H1 (cell line): ENCODE measurements around the gene USP7. TPM values are rescaled to one million over a fixed set of nuclear protein-coding genes. Genes with fewer than 3 reads are reported as not detected.

Experiments
- CTCF ChIA-PET: fragments of 300-600 bp; sonication (Branson Sonifier 250); formaldehyde crosslinking; loops from one replicate; lab custom pipeline; 2021; ENCODE audit not compliant: partially characterized antibody; lab: Charles Lee
- POLR2A ChIA-PET: fragments of 300-600 bp; sonication (Branson Sonifier 250); formaldehyde crosslinking; loops from one replicate; lab custom pipeline; 2021; ENCODE audit warnings: inconsistent platforms; ENCODE audit not compliant: partially characterized antibody; lab: Charles Lee
- DNase-seq, 2 experiments: peaks; one replicate each; pipeline versions ENCODE4 v3.0.0 to v3.0.0-alpha.2; 2010 to 2022; ENCODE audit warnings: low spot score in 2 of 2, low read depth in 1 of 2, mixed read lengths in 1 of 2
- FAIRE-seq: peaks from 2 replicates; lab custom pipeline; 2011; peaks lifted over from hg19 to GRCh38; lab: Jason Lieb, UNC
- H2AFZ ChIP-seq: 2 replicates; pipeline ENCODE4 v1.8.1; 2012; ENCODE audit warnings: low read length, inconsistent platforms
- H2AK5ac ChIP-seq: 2 replicates; pipeline ENCODE4 v1.6.1; 2013; ENCODE audit warnings: low read depth, low read length
- H2BK120ac ChIP-seq: replicated peaks from 2 replicates; pipeline ENCODE3; 2013; ENCODE audit warnings: low read depth, low read length, inconsistent platforms
- H2BK12ac ChIP-seq: 2 replicates; pipeline ENCODE4 v1.6.1; 2013; ENCODE audit warnings: low read depth, low read length
- H2BK15ac ChIP-seq: 2 replicates; pipeline ENCODE4 v1.6.1; 2013; ENCODE audit warnings: low read length
- H2BK20ac ChIP-seq: 2 replicates; pipeline ENCODE4 v1.6.1; 2013; ENCODE audit warnings: low read length
- H2BK5ac ChIP-seq: 2 replicates; pipeline ENCODE4 v1.6.1; 2013; ENCODE audit warnings: low read depth, low read length
- H3K14ac ChIP-seq: 2 replicates; pipeline ENCODE4 v1.6.1; 2013; ENCODE audit warnings: inconsistent platforms; ENCODE audit not compliant: insufficient read length
- H3K18ac ChIP-seq: 2 replicates; pipeline ENCODE4 v1.6.1; 2013; ENCODE audit warnings: low read length; ENCODE audit errors: extremely low read depth
- H3K23ac ChIP-seq: 2 replicates; pipeline ENCODE4 v1.6.1; 2013; ENCODE audit warnings: inconsistent platforms; ENCODE audit not compliant: insufficient read length
- H3K23me2 ChIP-seq: 2 replicates; pipeline ENCODE4 v1.6.1; 2013; ENCODE audit warnings: low read depth, low read length
- H3K27ac ChIP-seq: 2 replicates; pipeline ENCODE4 v1.6.1; 2011; ENCODE audit warnings: low read depth, low read length, inconsistent platforms
- H3K27me3 ChIP-seq, 4 experiments: replicated peaks in 1 of 4; 1 replicate in 1 of 4; 2 replicates in 3 of 4; pipeline versions ENCODE4 v1.6.1 to v1.8.1; 2011 to 2013; ENCODE audit warnings: low read length in 3 of 4, mild to moderate bottlenecking in 3 of 4, inconsistent platforms in 2 of 4, mixed read lengths in 2 of 4, moderate library complexity in 1 of 4; ENCODE audit not compliant: control insufficient read depth in 3 of 4, insufficient read depth in 3 of 4; ENCODE audit errors: extremely low read depth in 1 of 4
- H3K36me3 ChIP-seq, 4 experiments: 2 replicates each; pipeline versions ENCODE4 v1.6.1 to v1.8.1; 2011 to 2013; ENCODE audit warnings: mild to moderate bottlenecking in 4 of 4, low read length in 3 of 4, moderate library complexity in 2 of 4, control low read depth in 1 of 4, inconsistent platforms in 1 of 4; ENCODE audit not compliant: insufficient read depth in 4 of 4, control insufficient read depth in 2 of 4
- H3K4ac ChIP-seq: replicated peaks from 2 replicates; pipeline ENCODE3; 2013; ENCODE audit warnings: low read length, low read depth, mixed read lengths, inconsistent platforms; ENCODE audit not compliant: insufficient read length
- H3K4me1 ChIP-seq, 4 experiments: replicated peaks in 1 of 4; 1 replicate in 1 of 4; 2 replicates in 3 of 4; pipeline versions ENCODE4 v1.6.1 to v1.8.1; 2011 to 2013; ENCODE audit warnings: low read length in 3 of 4, inconsistent platforms in 2 of 4, mixed read lengths in 1 of 4; ENCODE audit not compliant: insufficient read depth in 4 of 4, control insufficient read depth in 3 of 4
- H3K4me2 ChIP-seq, 2 experiments: 2 replicates each; pipeline versions ENCODE4 v1.6.1 to v1.8.1; 2011 to 2013; ENCODE audit warnings: low read depth in 2 of 2, low read length in 2 of 2, control low read depth in 1 of 2, inconsistent platforms in 1 of 2, mild to moderate bottlenecking in 1 of 2; ENCODE audit not compliant: insufficient read depth in 1 of 2
- H3K4me3 ChIP-seq, 4 experiments: fragments of 200-600, 300-600 bp in 1 of 4; sonication (generic), shearing (Covaris generic), sonication (Bioruptor Twin) in 1 of 4; 2 replicates each; pipeline versions ENCODE4 v1.5.1 to v1.8.1; 2011 to 2016; ENCODE audit warnings: low read length in 4 of 4, low read depth in 3 of 4, control low read depth in 2 of 4, inconsistent platforms in 2 of 4, mild to moderate bottlenecking in 2 of 4, mixed read lengths in 1 of 4, moderate library complexity in 1 of 4; ENCODE audit not compliant: insufficient read depth in 2 of 4; ENCODE audit errors: extremely low read depth in 1 of 4
- H3K56ac ChIP-seq: replicated peaks from 2 replicates; pipeline ENCODE3; 2013; ENCODE audit warnings: low read depth, mild to moderate bottlenecking, mixed read lengths, low read length, inconsistent platforms; ENCODE audit not compliant: insufficient read length
- H3K79me1 ChIP-seq: 2 replicates; pipeline ENCODE4 v1.6.1; 2013; ENCODE audit warnings: low read depth, low read length, control low read depth
- H3K79me2 ChIP-seq, 2 experiments: 2 replicates each; pipeline versions ENCODE4 v1.6.1 to v1.8.1; 2012 to 2013; ENCODE audit warnings: low read length in 2 of 2, mild to moderate bottlenecking in 2 of 2, inconsistent platforms in 1 of 2; ENCODE audit not compliant: insufficient read depth in 2 of 2, control insufficient read depth in 1 of 2
- H3K9ac ChIP-seq, 4 experiments: replicated peaks in 1 of 4; 1 replicate in 1 of 4; 2 replicates in 3 of 4; pipeline versions ENCODE4 v1.6.1 to v1.8.1; 2011 to 2013; ENCODE audit warnings: low read depth in 3 of 4, low read length in 3 of 4, control low read depth in 2 of 4, mild to moderate bottlenecking in 2 of 4, moderate library complexity in 2 of 4, inconsistent platforms in 1 of 4; ENCODE audit errors: extremely low read depth in 1 of 4
- H3K9me3 ChIP-seq, 2 experiments: 2 replicates each; pipeline versions ENCODE4 v1.6.1 to v1.8.1; 2012 to 2013; ENCODE audit warnings: mild to moderate bottlenecking in 2 of 2, moderate library complexity in 2 of 2, control low read depth in 1 of 2, inconsistent platforms in 1 of 2, low read depth in 1 of 2, low read length in 1 of 2, mixed read lengths in 1 of 2; ENCODE audit not compliant: insufficient read depth in 2 of 2
- H4K20me1 ChIP-seq, 2 experiments: replicated peaks in 1 of 2; 2 replicates each; pipeline versions ENCODE3 to v1.8.1; 2011 to 2013; ENCODE audit warnings: inconsistent platforms in 2 of 2, low read length in 2 of 2, mild to moderate bottlenecking in 1 of 2; ENCODE audit not compliant: insufficient read depth in 2 of 2, control insufficient read depth in 1 of 2
- H4K5ac ChIP-seq: 2 replicates; pipeline ENCODE4 v1.6.1; 2013; ENCODE audit warnings: low read length, low read depth, mixed read lengths, inconsistent platforms; ENCODE audit not compliant: insufficient read length
- H4K8ac ChIP-seq: 2 replicates; pipeline ENCODE4 v1.8.0; 2013; ENCODE audit warnings: mild to moderate bottlenecking, moderate library complexity, low read length, inconsistent platforms; ENCODE audit not compliant: insufficient read depth; ENCODE audit errors: extremely low read depth
- H4K91ac ChIP-seq: replicated peaks from 2 replicates; pipeline ENCODE3; 2013; ENCODE audit warnings: low read length, mixed read lengths, inconsistent platforms; ENCODE audit not compliant: insufficient read length
- BRCA1 ChIP-seq: IDR thresholded peaks from 2 replicates; pipeline ENCODE4 v1.6.1; 2012; ENCODE audit warnings: low read depth, low read length, improper control_type of control experiment
- MAFK ChIP-seq: IDR thresholded peaks from 2 replicates; pipeline ENCODE4 v1.6.1; 2012; ENCODE audit warnings: low read depth, mild to moderate bottlenecking, improper control_type of control experiment, low read length
- SIX5 ChIP-seq: IDR thresholded peaks from 2 replicates; pipeline ENCODE4 v1.6.1; 2011; ENCODE audit warnings: mild to moderate bottlenecking, low read depth, low read length
- whole genome bisulfite sequencing, 2 experiments: shearing (Covaris generic) in 1 of 2; methylation state at CpG; one replicate each; pipeline versions ENCODE4 v1.1.6 to v1.1.7; 2013 to 2015; ENCODE audit warnings: low lambda C conversion rate in 2 of 2, mixed read lengths in 2 of 2, inconsistent platforms in 1 of 2, low coverage in 1 of 2, missing lambda C conversion rate in 1 of 2; ENCODE audit not compliant: insufficient replicate concordance in 2 of 2, insufficient coverage in 1 of 2, insufficient read length in 1 of 2; ENCODE audit errors: extremely low coverage in 1 of 2, missing lambda C conversion rate in 1 of 2; 5-methylcytosine and 5-hydroxymethylcytosine counted together
- polyA plus RNA-seq, 7 experiments: library from polyadenylated mRNA; depleted of rRNA in 3 of 7; stranded (reverse) in 5 of 7; unstranded in 2 of 7; fragments of >200 nt in 5 of 7; fragments of 200-250 nt in 2 of 7; gene quantifications; 1 replicate in 5 of 7; 2 replicates in 1 of 7; 4 replicates in 1 of 7; pipeline versions ENCODE4 v1.2.1 to v1.2.3, GENCODE V29; 2011 to 2013; ENCODE audit warnings: missing spikeins in 2 of 7, mixed read lengths in 2 of 7
- total RNA-seq: library from RNA; stranded (reverse); fragmentation: NEBNext Ultra II Directional; extraction: Animal tissue kit (Norgen Biotek cat#: 25700); gene quantifications from 2 replicates; pipeline ENCODE4 v1.2.1, GENCODE V29; 2021

The USP7 gene
- total and polyA plus RNA-seq, 2 of the 8 experiments (the other 6 are each of a cell fraction or from before 2014, with no cell fraction given), result 21.3 to 211 TPM

GRCh38 chr16:9007177-9007794, 43.6 kb upstream of the USP7 start:
- Histone ChIP-seq H3K4ac (no peak overlapping the region), H3K14ac (no peak overlapping the region), H3K27me3 (no peaks in the 10 kb centered on the region; a peak in 1 of 7 replicates), H3K18ac (no peak overlapping the region; the same call in 1 of the 2 replicates), H3K4me2 (no peak overlapping the region), H3K23ac (no peak overlapping the region), H2BK20ac (no peak overlapping the region), H2AFZ (no peak overlapping the region), H3K23me2 (no peaks in the 10 kb centered on the region), H3K9ac (no peak overlapping the region), H2BK120ac (no peak overlapping the region), H3K4me3 (no peak overlapping the region), H3K9me3 (no peaks in the 10 kb centered on the region), H3K4me1 (peaks cover 0 to 6% (median 1%) of the 10 kb centered on the region in 4 experiments; a peak in 4 of 7 replicates), H4K5ac (no peak overlapping the region), H3K36me3 (no peaks in the 10 kb centered on the region), H3K27ac (no peak overlapping the region), H3K56ac (no peak overlapping the region), H3K79me1 (no peaks in the 10 kb centered on the region), H2AK5ac (no peak overlapping the region), H4K91ac (no peak overlapping the region), H4K20me1 (no peaks in the 10 kb centered on the region), H3K79me2 (no peaks in the 10 kb centered on the region), H2BK12ac (no peak overlapping the region), H2BK5ac (no peak overlapping the region), H4K8ac (no peak overlapping the region), H2BK15ac (no peak overlapping the region)
- ChIA-PET POLR2A (interaction anchor here (0.8 to 1.7 kb wide), 4 partner anchors 10 to 85 kb away, joined by 3 to 5 read pairs (median 3); partner anchors contain the start of gene HAPSTR1), CTCF (interaction anchor here (0.6 to 9.7 kb wide), 22 partner anchors 11 to 812 kb away, joined by 3 to 189 read pairs (median 12); partner anchors contain the start of gene LITAFD)
- DNase-seq (no peak), FAIRE-seq (no peak)
- 83% methylated on average over 17 of the region's 17 CpGs; no CpG with 5 or more reads in 1 of the 2 experiments for WGBS, 2 experiments
- TF ChIP-seq BRCA1, result no peak
- TF ChIP-seq MAFK, result no peak
- TF ChIP-seq SIX5, result no peak
